Activated B cell treated with CpG ODN at 0.5 μM for 24 hours (primary cell): ENCODE data around the gene HHATL. TPM values are rescaled to one million over a fixed set of nuclear protein-coding genes. Genes with fewer than 3 reads are reported as not detected.

Experiments used
- ATAC-seq: fragments of 200-7000 bp; cut with Tn5 transposase; one replicate; pipeline ENCODE4 v1.10.0; 2021; ENCODE audit warnings: low read depth, mild to moderate bottlenecking, moderate library complexity
- CTCF ChIA-PET: fragments of 350-600 bp; sonication (Branson Sonifier 250); formaldehyde crosslinking; loops from one replicate; lab custom pipeline; 2021; ENCODE audit warnings: antibody characterized with exemption; lab: Charles Lee
- POLR2A ChIA-PET: fragments of 350-600 bp; sonication (Branson Sonifier 250); formaldehyde crosslinking; loops from one replicate; lab custom pipeline; 2021; ENCODE audit warnings: antibody characterized with exemption; lab: Charles Lee
- DNase-seq: peaks from one replicate; pipeline ENCODE4 v3.0.0; 2022
- H3K27ac Mint-ChIP-seq: one replicate; pipeline ENCODE4 v1.8.0; 2020; ENCODE audit warnings: mixed read lengths
- H3K27me3 Mint-ChIP-seq: one replicate; pipeline ENCODE4 v1.8.0; 2021; ENCODE audit warnings: mixed read lengths
- H3K36me3 Mint-ChIP-seq: one replicate; pipeline ENCODE4 v1.8.0; 2021; ENCODE audit warnings: low read depth, mixed read lengths
- H3K4me1 Mint-ChIP-seq: one replicate; pipeline ENCODE4 v1.8.0; 2021; ENCODE audit warnings: mixed read lengths
- H3K4me3 Mint-ChIP-seq: one replicate; pipeline ENCODE4 v1.8.0; 2020; ENCODE audit warnings: mild to moderate bottlenecking, mixed read lengths
- H3K9me3 Mint-ChIP-seq: one replicate; pipeline ENCODE4 v1.8.0; 2020; ENCODE audit warnings: mixed read lengths
- intact Hi-C: fragments of 100-400 bp; cut with micrococcal nuclease; formaldehyde crosslinking; loops from one replicate; pipeline ENCODE4 v1.15.1; 2024
- total RNA-seq: library from RNA; stranded (reverse); gene quantifications from 2 replicates; pipeline ENCODE4 v1.2.3, GENCODE V29; 2022
- TF ChIP-seq, protein P1 (sequence below): fragments of 200-600 bp; IDR thresholded peaks from one replicate; pipeline ENCODE4 v1.8.0; 2022; ENCODE audit warnings: antibody characterized with exemption, mild to moderate bottlenecking

Gene HHATL
- total RNA-seq, 1 donor from 2014 or later = not detected

DNA sequence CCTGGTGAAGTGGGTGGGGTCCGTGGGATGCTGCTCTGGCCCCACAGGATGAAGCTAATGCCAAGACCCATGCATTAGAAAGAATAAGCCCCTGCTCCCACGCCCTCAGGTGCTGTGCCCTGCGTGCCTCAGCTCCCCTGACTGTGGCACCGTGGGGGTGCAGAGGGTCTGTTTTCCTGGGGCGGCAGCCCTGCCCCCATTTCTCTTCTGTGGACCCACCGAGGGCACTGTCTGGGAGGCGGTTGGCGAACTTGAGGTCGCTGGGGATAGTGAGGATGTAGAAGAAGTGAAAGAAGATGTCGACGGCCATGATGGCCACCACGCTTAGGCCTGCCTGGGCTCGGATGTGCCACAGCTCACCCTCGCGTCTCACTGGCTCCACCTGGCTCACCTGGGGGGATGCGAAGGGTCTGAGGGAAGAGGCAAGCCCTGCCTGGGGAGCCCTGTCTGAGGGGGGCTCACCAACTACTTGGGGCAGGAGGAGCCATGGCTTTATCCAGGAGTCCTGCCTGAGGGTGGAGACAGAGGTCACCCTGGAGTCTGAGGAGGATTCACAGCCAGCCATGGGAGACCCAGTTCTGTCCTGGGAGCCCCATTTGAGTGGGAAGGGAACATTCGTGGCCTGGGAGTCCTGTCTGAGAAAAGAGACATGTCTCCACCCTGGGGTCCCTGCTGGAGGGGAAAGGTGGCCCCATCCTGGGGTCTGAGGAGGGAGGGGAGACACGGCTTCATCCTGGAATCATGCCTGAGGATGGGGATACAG, 5.1 kb downstream of the HHATL start:
- Mint-ChIP-seq H3K4me3 (no peak overlapping the region), H3K27me3 (peaks cover 11% of the 10 kb centered on the region), H3K9me3 (no peaks in the 10 kb centered on the region), H3K36me3 (no peaks in the 10 kb centered on the region), H3K27ac (no peak overlapping the region), H3K4me1 (no peaks in the 10 kb centered on the region)
- CTCF ChIA-PET = no interaction called here
- TF ChIP-seq, protein P1, sequence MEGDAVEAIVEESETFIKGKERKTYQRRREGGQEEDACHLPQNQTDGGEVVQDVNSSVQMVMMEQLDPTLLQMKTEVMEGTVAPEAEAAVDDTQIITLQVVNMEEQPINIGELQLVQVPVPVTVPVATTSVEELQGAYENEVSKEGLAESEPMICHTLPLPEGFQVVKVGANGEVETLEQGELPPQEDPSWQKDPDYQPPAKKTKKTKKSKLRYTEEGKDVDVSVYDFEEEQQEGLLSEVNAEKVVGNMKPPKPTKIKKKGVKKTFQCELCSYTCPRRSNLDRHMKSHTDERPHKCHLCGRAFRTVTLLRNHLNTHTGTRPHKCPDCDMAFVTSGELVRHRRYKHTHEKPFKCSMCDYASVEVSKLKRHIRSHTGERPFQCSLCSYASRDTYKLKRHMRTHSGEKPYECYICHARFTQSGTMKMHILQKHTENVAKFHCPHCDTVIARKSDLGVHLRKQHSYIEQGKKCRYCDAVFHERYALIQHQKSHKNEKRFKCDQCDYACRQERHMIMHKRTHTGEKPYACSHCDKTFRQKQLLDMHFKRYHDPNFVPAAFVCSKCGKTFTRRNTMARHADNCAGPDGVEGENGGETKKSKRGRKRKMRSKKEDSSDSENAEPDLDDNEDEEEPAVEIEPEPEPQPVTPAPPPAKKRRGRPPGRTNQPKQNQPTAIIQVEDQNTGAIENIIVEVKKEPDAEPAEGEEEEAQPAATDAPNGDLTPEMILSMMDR = no peak
- ATAC-seq (no peak), DNase-seq (no peak)
- POLR2A ChIA-PET = no interaction called here
- intact Hi-C loops = no loop called here

DNA sequence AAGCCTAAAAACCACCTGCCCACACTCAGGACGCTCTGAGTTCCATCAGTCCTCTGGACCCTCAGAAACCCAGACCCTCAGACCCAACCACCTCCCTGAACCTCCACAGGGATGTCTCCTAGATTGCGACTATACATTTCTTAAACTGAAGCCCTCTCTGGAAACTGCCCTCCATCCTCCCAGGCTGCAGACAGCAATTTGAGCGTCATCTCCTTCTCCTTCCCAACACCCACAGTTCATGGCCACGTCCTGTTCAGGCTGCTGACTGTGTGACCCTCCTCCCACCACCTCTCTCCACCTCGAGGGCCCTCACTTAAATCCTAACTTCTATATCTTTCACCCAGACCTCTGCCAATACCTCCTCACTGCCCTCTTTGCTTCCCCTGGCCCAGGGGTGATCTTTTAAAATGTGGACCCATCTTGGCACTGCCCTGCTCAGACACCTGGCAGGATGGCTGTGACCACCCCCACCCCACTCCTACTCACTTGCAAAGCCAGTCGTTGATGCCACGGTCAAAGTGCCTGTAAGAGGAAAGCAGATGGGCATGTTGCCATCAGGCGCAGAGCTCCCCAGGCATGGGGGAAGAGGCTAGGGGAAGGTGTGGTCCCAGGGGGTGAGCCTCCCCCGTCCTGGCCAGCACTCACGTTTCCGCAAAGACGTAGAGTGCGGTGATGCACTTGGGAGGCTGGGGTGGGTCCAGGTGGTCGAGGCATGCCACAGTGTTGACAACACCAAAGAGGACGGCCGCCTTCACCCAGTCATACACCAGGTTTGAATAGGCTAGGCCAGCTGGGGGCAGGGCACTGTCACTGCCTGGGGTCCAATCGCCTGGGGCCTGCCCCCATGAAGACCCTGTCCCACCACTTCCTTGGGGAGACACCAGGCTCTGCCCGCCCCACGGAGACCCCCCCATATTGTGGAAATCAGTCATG, 6.0 kb downstream of the HHATL start:
- intact Hi-C loops = no loop called here
- H3K36me3 Mint-ChIP-seq = no peaks in the 10 kb centered on the region
- ChIA-PET POLR2A (no interaction called here), CTCF (no interaction called here)
- TF ChIP-seq, protein P1 = no peak
- no peak overlapping the region for H3K27ac Mint-ChIP-seq
- peaks cover 11% of the 10 kb centered on the region for H3K27me3 Mint-ChIP-seq
- no peak for ATAC-seq
- no peaks in the 10 kb centered on the region for H3K9me3 Mint-ChIP-seq
- no peak overlapping the region for H3K4me3 Mint-ChIP-seq
- DNase-seq = no peak
- H3K4me1 Mint-ChIP-seq = no peaks in the 10 kb centered on the region

DNA sequence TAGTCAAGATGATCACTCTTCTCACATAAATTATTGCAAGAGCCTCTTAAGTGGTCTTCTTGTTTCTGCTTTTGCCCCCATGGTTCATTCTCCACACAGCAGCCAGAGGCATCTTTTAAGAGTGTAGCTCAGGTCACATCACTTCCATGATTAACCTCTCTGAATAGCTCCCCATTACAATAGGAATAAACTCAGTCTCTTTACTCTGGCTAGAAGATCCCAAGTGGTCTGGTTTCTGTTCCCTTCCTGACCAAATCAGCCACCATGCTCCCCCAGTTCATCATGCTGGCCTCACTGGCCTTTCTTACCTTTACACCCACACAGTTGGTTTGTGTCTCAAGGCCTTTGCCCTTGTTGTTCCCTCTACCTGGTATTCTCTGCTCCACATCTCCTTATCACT, 8.2 kb downstream of the HHATL start:
- Mint-ChIP-seq H3K4me3 (no peak overlapping the region), H3K27ac (no peak overlapping the region), H3K27me3 (peaks cover 2% of the 10 kb centered on the region), H3K4me1 (no peaks in the 10 kb centered on the region), H3K36me3 (no peaks in the 10 kb centered on the region), H3K9me3 (no peaks in the 10 kb centered on the region)
- TF ChIP-seq, protein P1 = no peak
- ChIA-PET POLR2A (no interaction called here), CTCF (no interaction called here)
- DNase-seq (no peak), ATAC-seq (no peak)
- intact Hi-C loops = no loop called here

DNA sequence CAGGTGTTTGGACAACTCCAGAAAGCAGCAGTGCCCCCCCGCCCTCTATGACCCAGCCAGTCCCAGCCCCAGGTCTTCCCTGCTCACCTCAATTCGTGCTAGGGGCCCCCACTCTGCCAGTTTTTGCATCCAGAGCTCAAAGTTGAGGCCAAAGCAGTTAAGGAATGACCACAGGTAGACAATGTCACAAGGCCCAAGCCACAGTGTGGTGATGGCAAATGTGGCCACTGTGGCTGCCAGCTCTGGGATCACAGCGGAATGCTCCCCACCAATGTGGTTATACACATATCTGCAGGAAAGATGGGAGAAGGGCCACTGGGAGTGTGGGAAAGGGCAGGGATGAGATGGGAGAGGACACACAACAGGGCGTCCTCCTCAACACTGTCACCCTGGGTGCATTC, 9.1 kb downstream of the HHATL start:
- no peak overlapping the region for H3K27ac Mint-ChIP-seq
- H3K27me3 Mint-ChIP-seq = peaks cover 2% of the 10 kb centered on the region
- intact Hi-C loops = no loop called here
- ATAC-seq (no peak), DNase-seq (no peak)
- ChIA-PET POLR2A (no interaction called here), CTCF (no interaction called here)
- H3K9me3 Mint-ChIP-seq = no peaks in the 10 kb centered on the region
- TF ChIP-seq, protein P1 = no peak
- H3K4me1 Mint-ChIP-seq = no peaks in the 10 kb centered on the region
- H3K36me3 Mint-ChIP-seq = no peaks in the 10 kb centered on the region
- H3K4me3 Mint-ChIP-seq = no peak overlapping the region
